Measurements from ENCODE around the gene ARHGEF10L.

The ARHGEF10L gene

GRCh38 chr1:17676387-17677060, 137.0 kb downstream of the ARHGEF10L start:
- no peak for DNase-seq (ENCODE audit: low read depth, low spot score)

- no peak for DNase-seq (ENCODE audit: low read depth, low spot score)
Measured at GRCh38 chr1:17678011-17678410, 138.5 kb downstream of the ARHGEF10L start.

DNA sequence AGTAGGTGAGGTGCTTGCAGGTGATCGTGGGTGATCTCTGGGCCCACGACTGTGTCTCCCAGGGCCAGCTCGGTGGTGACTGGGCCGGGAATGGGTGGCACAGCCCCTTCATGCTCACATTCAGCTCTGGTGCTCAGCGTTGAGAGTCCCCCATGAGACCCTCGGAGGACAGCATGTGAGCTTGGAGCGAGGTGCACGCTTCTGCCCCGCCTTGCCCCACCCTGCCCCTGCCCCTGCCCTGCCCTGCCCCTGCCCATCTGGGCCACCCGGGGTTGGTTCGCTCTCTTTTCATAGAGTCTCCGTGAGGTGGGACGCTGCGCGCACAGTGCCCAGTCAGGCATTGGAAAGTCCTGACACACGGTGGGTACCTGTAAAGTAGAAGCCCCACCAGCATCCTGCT, 140.4 kb downstream of the ARHGEF10L start:
- DNase-seq (ENCODE audit: low read depth, low spot score), result no peak

DNA sequence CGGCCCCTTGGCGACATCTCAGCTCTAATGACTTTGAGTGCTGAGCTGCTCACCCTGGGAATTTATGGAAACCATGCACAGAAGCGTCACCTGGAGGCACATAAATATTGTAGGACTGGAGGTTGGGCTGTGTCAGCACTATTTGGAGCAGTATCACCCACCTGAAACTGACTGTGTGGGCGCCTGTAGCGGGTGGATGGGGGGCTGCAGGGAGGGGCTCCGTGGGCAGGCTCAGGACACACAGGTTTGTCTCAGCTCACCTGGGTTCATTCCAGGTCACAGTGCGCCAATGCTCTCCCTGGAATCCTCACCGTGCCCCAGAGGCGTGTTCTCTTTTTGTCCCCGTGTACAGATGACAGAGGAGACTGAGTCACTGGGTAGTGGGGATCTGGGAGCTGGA, 140.8 kb downstream of the ARHGEF10L start:
- DNase-seq (ENCODE audit: low read depth, low spot score), result no peak

DNA sequence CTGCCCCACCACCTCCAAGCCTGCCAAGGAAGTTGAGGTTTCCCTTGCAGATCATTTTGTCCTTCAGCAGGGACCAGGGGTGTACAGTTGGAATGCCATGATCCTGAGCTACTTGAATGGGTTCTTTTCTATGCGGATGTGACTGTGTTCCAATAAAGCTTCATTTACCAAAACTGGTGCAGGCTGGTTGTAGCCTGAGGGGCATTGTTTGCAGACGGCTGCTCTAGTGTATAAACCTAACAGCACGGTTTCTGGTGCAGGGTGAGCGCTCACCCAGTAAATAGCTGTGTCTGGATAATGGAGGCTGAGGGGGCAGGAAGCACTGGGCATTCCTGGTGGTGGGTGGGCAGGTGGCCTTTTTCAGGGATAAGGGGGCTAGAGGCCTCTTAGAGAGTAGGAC, 142.9 kb downstream of the ARHGEF10L start:
- DNase-seq (ENCODE audit: low read depth, low spot score), result no peak

DNA sequence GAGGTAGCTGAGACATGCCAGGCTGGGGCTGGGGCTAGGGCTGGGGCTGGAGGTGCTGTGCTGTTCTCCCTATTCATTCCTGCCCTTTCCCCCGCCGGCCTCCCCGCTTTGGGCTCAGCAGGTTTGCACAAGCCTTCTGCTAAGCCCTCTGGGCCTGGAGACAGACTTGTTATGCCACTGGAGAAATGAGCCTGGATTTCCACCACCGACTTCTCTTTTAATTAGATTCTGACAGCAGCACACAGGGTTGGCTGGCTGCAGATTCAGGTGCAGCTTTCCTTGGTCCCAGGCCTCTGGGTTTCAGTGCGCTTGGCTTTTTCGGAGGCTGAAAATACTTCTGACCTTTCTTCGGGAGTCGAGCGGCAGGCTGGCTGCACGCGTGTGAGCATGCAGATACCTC, 144.1 kb downstream of the ARHGEF10L start:
- DNase-seq (ENCODE audit: low read depth, low spot score), result no peak

DNA sequence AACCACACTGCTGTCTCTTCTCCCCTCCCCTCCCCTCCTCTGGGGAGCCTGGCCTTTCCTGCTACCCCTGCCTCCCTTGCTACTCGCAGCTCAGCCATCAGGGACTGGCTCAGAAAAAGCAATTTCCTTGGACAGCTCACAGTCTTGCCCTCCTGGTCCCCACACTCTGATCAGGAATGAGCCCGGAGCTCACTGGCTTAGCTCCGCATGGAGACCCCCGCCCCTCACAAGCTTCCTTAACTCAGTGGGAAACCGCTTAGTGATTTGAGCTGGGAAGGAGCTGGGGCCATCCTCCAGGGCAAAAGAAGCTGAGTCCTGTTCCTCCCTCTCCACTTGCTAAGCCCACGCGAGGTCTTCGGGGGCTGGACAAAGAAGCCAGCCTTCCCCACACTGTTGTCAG, 145.3 kb downstream of the ARHGEF10L start:
- DNase-seq (ENCODE audit: low read depth, low spot score), result no peak

DNA sequence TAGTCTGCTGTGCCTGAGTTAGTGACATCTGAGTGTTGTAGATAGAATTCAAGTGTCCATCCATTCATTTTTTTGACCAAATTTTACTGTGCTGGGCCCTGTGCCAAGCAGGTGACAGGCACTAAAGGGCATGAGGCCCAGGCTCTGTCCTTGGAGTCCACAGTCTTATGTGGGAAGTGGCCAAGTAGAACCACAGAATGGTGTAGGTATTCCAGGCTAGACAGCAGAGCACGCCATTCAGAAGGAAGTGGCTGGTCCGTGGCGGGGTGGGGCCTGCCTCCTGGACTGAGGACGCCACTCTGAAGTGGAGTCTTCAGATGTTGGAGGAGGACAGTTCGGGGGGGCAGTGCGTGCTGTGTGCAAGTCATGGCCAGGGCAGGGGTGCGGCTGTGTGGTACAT, 146.8 kb downstream of the ARHGEF10L start:
- DNase-seq (ENCODE audit: low read depth, low spot score), result no peak

- DNase-seq (ENCODE audit: low read depth, low spot score), result no peak
Measured at GRCh38 chr1:17687145-17687544, 147.6 kb downstream of the ARHGEF10L start.

GRCh38 chr1:17688217-17688810, 148.8 kb downstream of the ARHGEF10L start:
- DNase-seq (ENCODE audit: low read depth, low spot score), result no peak

DNA sequence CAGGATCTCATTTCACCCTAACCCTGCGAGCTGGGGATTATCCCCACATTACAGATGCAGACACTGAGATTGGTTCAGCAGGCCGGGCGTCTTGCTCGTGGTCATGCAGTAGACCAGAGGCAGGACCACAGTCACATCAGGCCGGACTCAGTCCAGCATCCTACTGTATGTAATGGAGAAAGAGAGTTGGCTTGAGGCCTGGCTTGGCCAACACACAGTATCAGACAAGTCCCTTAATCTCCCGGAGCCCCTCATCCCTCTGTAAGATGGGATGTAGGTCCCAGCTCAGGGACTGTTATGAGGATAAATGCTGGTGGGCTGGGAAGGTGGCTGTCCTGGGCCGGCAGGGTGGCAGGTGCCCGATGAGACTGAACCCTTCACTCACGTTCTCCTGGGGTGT, 149.5 kb downstream of the ARHGEF10L start:
- DNase-seq (ENCODE audit: low read depth, low spot score), result no peak

GRCh38 chr1:17690906-17691634, 151.6 kb downstream of the ARHGEF10L start:
- DNase-seq (ENCODE audit: low read depth, low spot score), result no peak

DNA sequence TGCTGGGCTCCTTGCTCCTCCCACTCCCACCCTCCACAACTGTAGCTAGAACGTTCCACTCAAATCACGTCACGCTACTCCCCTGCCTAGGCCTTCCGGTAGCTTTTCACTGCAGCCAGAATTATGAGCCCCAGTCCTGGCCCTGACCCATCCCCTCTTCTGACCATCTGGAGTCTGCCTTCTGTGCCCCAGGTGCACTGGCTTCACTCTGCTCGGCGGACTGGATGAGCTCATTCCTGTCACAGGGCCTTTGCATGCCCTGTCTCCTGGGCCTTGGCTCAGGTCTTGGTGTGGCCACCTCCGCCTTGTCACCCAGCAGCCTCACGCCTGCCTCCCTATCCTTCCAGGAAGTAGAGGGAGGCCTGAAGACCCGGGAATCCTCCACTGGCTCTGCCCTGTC, 153.1 kb downstream of the ARHGEF10L start:
- no peak for DNase-seq (ENCODE audit: low read depth, low spot score)

GRCh38 chr1:17696417-17697301, 157.2 kb downstream of the ARHGEF10L start:
- no peak for DNase-seq (ENCODE audit: low read depth, low spot score)

GRCh38 chr1:17697458-17697857, 158.0 kb downstream of the ARHGEF10L start:
- no peak for DNase-seq (ENCODE audit: low read depth, low spot score)

DNA sequence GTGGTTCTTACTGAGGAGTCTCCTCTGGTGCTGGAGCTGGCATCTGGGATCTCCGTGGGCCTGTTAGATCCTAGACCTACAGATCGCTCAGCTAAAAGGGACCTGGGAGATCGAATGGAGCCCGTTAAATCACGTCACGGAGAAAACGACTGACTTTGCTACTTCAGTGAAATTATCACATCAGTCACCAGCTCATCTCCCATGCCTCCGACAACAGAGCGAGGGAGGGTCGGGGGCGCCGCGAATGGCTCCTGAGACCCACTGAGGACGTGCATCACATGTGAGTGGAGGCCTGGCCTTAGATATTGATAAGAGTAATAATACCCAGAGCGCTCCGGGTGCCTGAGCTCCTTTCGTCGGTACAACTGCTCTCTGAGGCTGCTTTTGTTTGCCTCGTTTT, 160.1 kb downstream of the ARHGEF10L start:
- no peak for DNase-seq (ENCODE audit: low read depth, low spot score)

- no peak for DNase-seq (ENCODE audit: low read depth, low spot score)
Measured at GRCh38 chr1:17700945-17701810, 161.7 kb downstream of the ARHGEF10L start.

- DNase-seq (ENCODE audit: low read depth, low spot score), result no peak
Measured at GRCh38 chr1:17704176-17704575, 164.7 kb downstream of the ARHGEF10L start.

DNA sequence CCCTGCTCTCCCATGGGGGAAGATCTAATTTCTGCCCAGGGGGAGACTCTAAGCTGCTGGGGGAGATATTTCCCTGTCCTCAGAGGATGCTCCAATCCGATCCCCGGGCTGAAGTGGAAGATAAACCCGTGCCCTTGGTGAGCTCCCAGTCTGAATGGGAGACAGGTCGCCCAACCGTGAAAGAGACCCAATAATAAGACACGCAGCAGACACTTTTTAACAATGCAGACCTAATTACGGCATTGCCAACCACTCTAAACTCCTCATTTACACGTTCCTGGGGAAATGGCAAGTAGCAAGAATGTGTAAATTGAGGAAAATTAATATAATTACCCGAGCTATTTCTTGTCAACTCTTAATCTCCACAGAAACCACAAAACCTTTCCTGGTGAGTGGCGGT, 166.9 kb downstream of the ARHGEF10L start:
- DNase-seq (ENCODE audit: low read depth, low spot score), result no peak

GRCh38 chr1:17709981-17710380, 170.5 kb downstream of the ARHGEF10L start:
- DNase-seq (ENCODE audit: low read depth, low spot score), result no peak
